ENCODE measurements around the gene MYLK2.
A peak's percentile ranks its signal among the peaks of the same experiment; 100 is the strongest.

The MYLK2 gene

GRCh38 chr20:31879143-31879987 lies 60.2 kb downstream of the MYLK2 start:
- peak; percentile 88 for DNase-seq

GRCh38 chr20:31881945-31882344 lies 62.8 kb downstream of the MYLK2 start:
- DNase-seq: no peak

- DNase-seq: no peak
These were observed 64.7 kb downstream of the MYLK2 start for GRCh38 chr20:31883829-31884228.
